Small intestine (tissue), 7 donors: ENCODE measurements around the gene CFAP157. TPM values are rescaled to one million over a fixed set of nuclear protein-coding genes. Genes with fewer than 3 reads are reported as not detected.
"Not testable (repeated sequence)": the region's sequence is repeated elsewhere in the genome, so short reads cannot be mapped to it uniquely, and the experiment has no call there.

Experiments used
- DNase-seq, 2 donors: peaks; one replicate each; pipeline versions ENCODE4 v3.0.0 to v3.0.0-alpha.2; 2013
- FAIRE-seq: peaks from 2 replicates; lab custom pipeline; 2012; peaks lifted over from hg19 to GRCh38; lab: Jason Lieb, UNC
- H3K27ac ChIP-seq, 3 donors: one replicate each; pipeline ENCODE4 v1.5.1; 2013; ENCODE audit warnings: low read length in 2 of 3, mild to moderate bottlenecking in 2 of 3, control low read depth in 1 of 3, inconsistent platforms in 1 of 3, low read depth in 1 of 3, moderate library complexity in 1 of 3
- H3K27me3 ChIP-seq, 3 donors: one replicate each; pipeline ENCODE4 v1.6.1; 2013; ENCODE audit warnings: low read length in 3 of 3, inconsistent platforms in 1 of 3; ENCODE audit not compliant: control insufficient read depth in 3 of 3, insufficient read depth in 3 of 3
- H3K36me3 ChIP-seq, 3 donors: one replicate each; pipeline ENCODE4 v1.6.1; 2013; ENCODE audit warnings: low read length in 3 of 3, inconsistent platforms in 1 of 3, low read depth in 1 of 3, mild to moderate bottlenecking in 1 of 3, moderate library complexity in 1 of 3; ENCODE audit not compliant: control insufficient read depth in 3 of 3, insufficient read depth in 2 of 3
- H3K4me1 ChIP-seq, 3 donors: one replicate each; pipeline ENCODE4 v1.6.1; 2013; ENCODE audit warnings: low read length in 2 of 3, inconsistent platforms in 1 of 3, low read depth in 1 of 3, mild to moderate bottlenecking in 1 of 3, moderate library complexity in 1 of 3; ENCODE audit not compliant: control insufficient read depth in 3 of 3, insufficient read depth in 2 of 3
- H3K4me3 ChIP-seq, 3 donors: one replicate each; pipeline ENCODE4 v1.5.1; 2013; ENCODE audit warnings: low read length in 3 of 3, control low read depth in 1 of 3, inconsistent platforms in 1 of 3, low read depth in 1 of 3, mild to moderate bottlenecking in 1 of 3, moderate library complexity in 1 of 3
- H3K9me3 ChIP-seq, 2 donors: one replicate each; pipeline ENCODE4 v1.6.1; 2013; ENCODE audit warnings: low read depth in 1 of 2, low read length in 1 of 2; ENCODE audit not compliant: control insufficient read depth in 2 of 2, insufficient read depth in 1 of 2
- WGBS, 3 donors: extraction: QIAGEN DNeasy Blood & Tissue Kit; methylation state at CpG; one replicate each; pipeline ENCODE4 v1.1.7; 2013; 5-methylcytosine and 5-hydroxymethylcytosine counted together
- polyA plus RNA-seq, 4 donors: library from polyadenylated mRNA; stranded (reverse) in 3 of 4; unstranded in 1 of 4; fragments of 200-250 nt in 3 of 4; fragments of 120-200 nt in 1 of 4; gene quantifications; one replicate each; pipeline versions ENCODE4 v1.2.1 to v1.2.3, GENCODE V29; 2013
- donor health status: healthy with polysubstance abuse.
- donor health status: control.
- donor health status: control.
- donor health status: Bipolar disorder and iron deficiency.
- donor health status: healthy.

Gene CFAP157
- polyA plus RNA-seq, 4 donors: 0.12 to 0.84 TPM; not detected in 2

GRCh38 chr9:127753148-127753547 lies 46.4 kb downstream of the CFAP157 start:
- FAIRE-seq (no peak), DNase-seq (no peak)
- Histone ChIP-seq H3K4me3 (no peak overlapping the region), H3K4me1 (no peaks in the 10 kb centered on the region), H3K27me3 (peaks cover 0 to 50% (median 8%) of the 10 kb centered on the region in 3 donors), H3K27ac (no peak overlapping the region), H3K9me3 (no peaks in the 10 kb centered on the region), H3K36me3 (peaks cover 0 to 7% (median 0%) of the 10 kb centered on the region in 3 donors)
- 54 to 68% (median 63%) methylated on average over 8 of the region's 8 CpGs for WGBS, 3 donors

- no peak for DNase-seq
- Histone ChIP-seq H3K4me1 (no peaks in the 10 kb centered on the region), H3K9me3 (no peaks in the 10 kb centered on the region), H3K36me3 (peaks cover 0 to 7% (median 0%) of the 10 kb centered on the region in 3 donors), H3K27ac (no peak overlapping the region), H3K27me3 (peaks cover 0 to 47% (median 8%) of the 10 kb centered on the region in 3 donors), H3K4me3 (no peak overlapping the region)
- no peak for FAIRE-seq
- 48 to 69% (median 51%) methylated on average over 8 of the region's 8 CpGs for WGBS, 3 donors
Observed at GRCh38 chr9:127753622-127754021, 46.8 kb downstream of the CFAP157 start.

DNA sequence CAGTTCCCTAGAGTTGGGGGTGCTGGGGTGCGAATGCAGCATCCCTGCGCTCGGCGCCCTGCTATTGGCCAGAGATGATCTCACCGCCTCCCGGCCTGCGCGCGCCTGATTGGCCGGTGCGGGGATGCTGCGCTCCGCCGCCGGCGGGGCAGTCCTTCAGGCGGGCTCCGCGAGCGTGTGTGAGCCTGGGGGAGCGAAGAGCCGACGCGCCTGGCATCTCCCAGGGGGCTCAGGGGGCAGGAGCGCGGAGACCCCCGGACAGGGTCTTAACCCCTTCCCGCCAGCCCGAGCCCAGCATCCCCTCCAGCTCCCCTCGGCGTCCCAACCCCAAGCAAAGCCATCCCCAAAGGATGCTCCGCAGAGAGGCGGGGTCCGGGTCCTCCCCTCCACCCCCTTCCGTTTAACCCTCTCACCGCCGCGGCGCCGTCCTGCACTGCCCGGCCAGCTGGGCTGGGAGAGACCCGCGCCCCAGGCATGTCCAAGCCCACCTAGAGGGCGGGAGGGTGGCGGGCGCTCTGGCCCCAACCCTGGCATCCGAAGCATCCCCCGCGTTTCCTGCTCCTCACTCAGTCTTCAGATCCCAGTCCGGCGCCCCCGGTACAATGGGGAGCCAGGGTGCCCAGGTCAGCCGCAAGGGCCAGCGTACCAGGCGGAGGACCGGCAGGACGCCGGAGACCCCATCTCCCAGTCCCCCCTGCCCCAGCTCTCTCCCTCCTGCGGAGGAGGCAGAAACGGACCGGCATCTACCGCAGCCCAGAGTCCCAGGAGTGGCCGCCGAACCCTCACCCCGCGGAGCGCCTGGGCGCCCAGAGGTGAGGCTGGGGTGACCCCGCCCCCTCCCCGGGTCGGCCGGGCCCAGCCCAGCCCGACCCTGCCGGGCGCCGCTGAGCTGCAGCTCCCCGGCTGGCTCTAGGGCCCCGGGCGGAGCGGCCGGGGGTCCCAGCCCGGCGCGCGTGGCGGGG lies 47.6 kb downstream of the CFAP157 start:
- no peak for DNase-seq
- H3K36me3 ChIP-seq: peaks cover 0 to 4% (median 0%) of the 10 kb centered on the region in 3 donors
- FAIRE-seq: no peak
- H3K9me3 ChIP-seq: no peaks in the 10 kb centered on the region
- H3K27ac ChIP-seq: peak overlapping the region in 1 of 3 donors; percentile 1
- H3K4me1 ChIP-seq: no peaks in the 10 kb centered on the region
- H3K27me3 ChIP-seq: peaks cover 0 to 47% (median 8%) of the 10 kb centered on the region in 3 donors
- WGBS, 3 donors: 11 to 38% (median 35%) methylated on average over 68 to 86 of the region's 86 CpGs
- H3K4me3 ChIP-seq: peak overlapping the region in 1 of 3 donors; percentile 28

GRCh38 chr9:127755061-127756060 lies 48.6 kb downstream of the CFAP157 start:
- no peaks in the 10 kb centered on the region for H3K9me3 ChIP-seq
- no peaks in the 10 kb centered on the region for H3K36me3 ChIP-seq
- no peaks in the 10 kb centered on the region for H3K4me1 ChIP-seq
- H3K4me3 ChIP-seq: no peak overlapping the region
- H3K27ac ChIP-seq: no peak overlapping the region
- WGBS, 3 donors: 23 to 53% (median 35%) methylated on average over 28 to 61 of the region's 61 CpGs
- peaks cover 0 to 43% (median 8%) of the 10 kb centered on the region in 3 donors for H3K27me3 ChIP-seq
- no peak for FAIRE-seq
- DNase-seq: no peak

DNA sequence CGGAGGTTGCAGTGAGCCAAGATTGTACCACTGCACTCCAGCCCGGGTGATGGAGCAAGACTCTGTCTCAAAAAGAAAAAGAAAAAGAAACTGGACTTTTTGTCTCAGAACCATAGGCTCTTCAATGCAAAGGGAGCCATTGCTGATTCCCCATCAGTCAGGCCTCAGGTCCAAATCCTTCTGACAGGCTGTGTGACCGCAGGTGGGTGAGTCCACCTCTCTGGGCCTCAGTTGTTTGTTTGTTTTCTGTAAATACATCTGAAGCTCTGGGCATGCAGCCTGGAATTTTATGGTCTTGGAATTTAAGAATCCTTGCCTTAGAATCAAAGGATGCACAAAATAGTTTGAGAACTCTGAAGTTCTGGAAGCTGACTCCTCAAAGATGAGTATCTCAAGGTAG lies 49.4 kb downstream of the CFAP157 start:
- DNase-seq (no peak), FAIRE-seq (no peak)
- peaks cover 0 to 46% (median 8%) of the 10 kb centered on the region in 3 donors for H3K27me3 ChIP-seq
- H3K4me3 ChIP-seq: no peak overlapping the region
- no peaks in the 10 kb centered on the region for H3K9me3 ChIP-seq
- WGBS, 3 donors: 73 to 87% (median 75%) methylated on average over 3 of the region's 3 CpGs
- H3K27ac ChIP-seq: no peak overlapping the region
- no peaks in the 10 kb centered on the region for H3K36me3 ChIP-seq
- H3K4me1 ChIP-seq: no peaks in the 10 kb centered on the region

GRCh38 chr9:127756776-127757175 lies 50.0 kb downstream of the CFAP157 start:
- not testable (repeated sequence) for H3K36me3 ChIP-seq, H3K4me3 ChIP-seq, H3K9me3 ChIP-seq, FAIRE-seq, H3K4me1 ChIP-seq, DNase-seq, H3K27ac ChIP-seq
- H3K27me3 ChIP-seq: peaks cover 0 to 46% (median 8%) of the 10 kb centered on the region in 3 donors
- 84 to 85% (median 84%) methylated on average over 11 of the region's 11 CpGs for WGBS, 3 donors

DNA sequence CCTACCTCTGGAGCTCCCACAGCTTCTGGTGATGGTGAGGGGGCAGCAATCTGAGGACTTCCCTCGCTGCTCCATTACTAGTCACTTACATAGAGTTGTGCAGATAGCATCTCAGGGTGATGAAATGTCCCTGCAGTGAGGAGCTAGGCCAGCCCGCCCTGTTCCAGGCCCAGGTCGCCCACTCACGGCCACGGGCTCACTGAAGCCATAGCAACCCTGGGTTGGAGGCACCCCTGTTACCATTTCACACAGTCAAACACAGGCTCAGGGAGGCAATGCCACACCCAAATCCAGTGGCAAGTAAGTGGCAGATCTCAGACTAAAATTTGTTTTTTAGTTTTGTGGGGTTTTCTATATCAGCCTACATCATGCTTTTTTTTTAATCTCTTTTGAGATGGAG lies 52.1 kb downstream of the CFAP157 start:
- Histone ChIP-seq H3K36me3 (peaks cover 0 to 2% (median 0%) of the 10 kb centered on the region in 3 donors), H3K27me3 (peaks cover 0 to 45% (median 7%) of the 10 kb centered on the region in 3 donors), H3K9me3 (no peaks in the 10 kb centered on the region), H3K4me1 (no peaks in the 10 kb centered on the region), H3K4me3 (no peak overlapping the region), H3K27ac (no peak overlapping the region)
- 74 to 90% (median 85%) methylated on average over 5 of the region's 5 CpGs for WGBS, 3 donors
- DNase-seq (no peak), FAIRE-seq (no peak)

- H3K36me3 ChIP-seq: peaks cover 0 to 2% (median 0%) of the 10 kb centered on the region in 3 donors
- WGBS, 3 donors: 78 to 88% (median 78%) methylated on average over 5 of the region's 5 CpGs
- no peaks in the 10 kb centered on the region for H3K4me1 ChIP-seq
- DNase-seq (no peak), FAIRE-seq (no peak)
- H3K4me3 ChIP-seq: no peak overlapping the region
- no peak overlapping the region for H3K27ac ChIP-seq
- peaks cover 0 to 38% (median 0%) of the 10 kb centered on the region in 3 donors for H3K27me3 ChIP-seq
- no peaks in the 10 kb centered on the region for H3K9me3 ChIP-seq
Observed at GRCh38 chr9:127761061-127761460, 54.3 kb downstream of the CFAP157 start.
